HFFc6 (cell line): ENCODE measurements around the gene EML4. TPM values are rescaled to one million over a fixed set of nuclear protein-coding genes. Genes with fewer than 3 reads are reported as not detected.

Experiments used
- DNase-seq: peaks from one replicate; pipeline ENCODE4 v3.0.0-alpha.2; 2018
- H3K27ac Mint-ChIP-seq: 2 replicates; pipeline ENCODE4 v1.8.0; 2020; ENCODE audit warnings: mild to moderate bottlenecking, mixed read lengths
- H3K27me3 Mint-ChIP-seq: 2 replicates; pipeline ENCODE4 v1.8.0; 2021; ENCODE audit warnings: mild to moderate bottlenecking, moderate library complexity, mixed read lengths; ENCODE audit not compliant: insufficient read depth
- H3K36me3 Mint-ChIP-seq: 2 replicates; pipeline ENCODE4 v1.8.0; 2021; ENCODE audit warnings: low read depth, mixed read lengths
- H3K4me1 Mint-ChIP-seq: 2 replicates; pipeline ENCODE4 v1.8.0; 2020; ENCODE audit warnings: low read depth, mixed read lengths
- H3K4me3 Mint-ChIP-seq: 2 replicates; pipeline ENCODE4 v1.8.0; 2020; ENCODE audit warnings: mild to moderate bottlenecking, moderate library complexity, mixed read lengths
- H3K9me3 Mint-ChIP-seq: 2 replicates; pipeline ENCODE4 v1.8.0; 2020; ENCODE audit warnings: mild to moderate bottlenecking, mixed read lengths
- total RNA-seq, 6 experiments: library from RNA; stranded (reverse); fragmentation: NEBNext Ultra II Directional; extraction: Animal tissue kit (Norgen Biotek cat#: 25700); gene quantifications; 2 replicates in 1 of 6; 3 replicates in 5 of 6; pipeline ENCODE4 v1.2.3, GENCODE V29; 2021
- TF ChIP-seq, protein P1 (sequence below): fragments of 200-600 bp; sonication (generic); IDR thresholded peaks from 2 replicates; pipeline ENCODE4 v1.5.0; 2021; ENCODE audit warnings: antibody characterized with exemption, mild to moderate bottlenecking

Gene EML4
- total RNA-seq, 6 experiments from 2014 or later: 31.7 to 35.8 (median 33.6) TPM

DNA sequence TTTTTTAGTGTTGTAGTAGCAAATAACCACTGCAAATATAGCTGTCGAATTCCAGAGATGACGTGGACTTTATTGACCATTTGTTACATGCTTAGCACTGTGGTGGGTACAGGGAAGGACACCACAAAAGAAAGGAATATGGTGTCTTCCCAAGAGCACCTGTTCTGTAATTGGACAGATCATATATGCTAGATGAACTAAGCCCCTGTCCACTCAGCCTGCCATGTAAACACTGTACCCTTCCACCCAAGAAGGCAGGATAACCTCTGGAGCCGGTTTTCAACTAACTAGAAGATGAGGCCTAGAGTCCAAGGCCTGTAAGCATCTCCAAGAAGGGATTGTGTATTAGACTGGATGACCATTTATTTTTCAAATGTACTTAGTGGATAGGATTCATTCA, 147.8 kb downstream of the EML4 start:
- peaks cover 37% of the 10 kb centered on the region for H3K36me3 Mint-ChIP-seq

DNA sequence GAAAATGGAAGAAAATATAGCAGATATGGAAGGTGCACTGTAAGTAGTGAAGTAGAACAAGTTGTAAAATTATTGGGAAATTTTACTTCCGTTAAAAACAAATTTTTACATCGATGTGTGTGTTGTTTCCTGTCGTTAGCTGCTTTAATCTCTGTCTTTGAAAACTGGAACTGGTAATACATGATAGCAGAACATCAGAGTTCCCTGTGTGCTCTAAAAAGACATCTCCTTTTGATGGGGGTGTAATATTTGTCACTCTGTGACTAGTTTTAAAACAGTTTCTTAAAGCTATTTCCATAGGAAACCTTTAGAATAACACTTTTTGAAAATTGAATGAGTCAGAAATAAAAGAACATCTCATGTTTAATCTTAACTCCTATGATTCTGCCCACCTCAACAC, 148.3 kb downstream of the EML4 start:
- Mint-ChIP-seq H3K4me1 (peaks cover 26% of the 10 kb centered on the region), H3K27me3 (no peaks in the 10 kb centered on the region), H3K9me3 (no peaks in the 10 kb centered on the region), H3K4me3 (no peak overlapping the region), H3K36me3 (peaks cover 37% of the 10 kb centered on the region), H3K27ac (no peak overlapping the region; the same call in 1 of the 2 replicates)
- TF ChIP-seq, protein P1, sequence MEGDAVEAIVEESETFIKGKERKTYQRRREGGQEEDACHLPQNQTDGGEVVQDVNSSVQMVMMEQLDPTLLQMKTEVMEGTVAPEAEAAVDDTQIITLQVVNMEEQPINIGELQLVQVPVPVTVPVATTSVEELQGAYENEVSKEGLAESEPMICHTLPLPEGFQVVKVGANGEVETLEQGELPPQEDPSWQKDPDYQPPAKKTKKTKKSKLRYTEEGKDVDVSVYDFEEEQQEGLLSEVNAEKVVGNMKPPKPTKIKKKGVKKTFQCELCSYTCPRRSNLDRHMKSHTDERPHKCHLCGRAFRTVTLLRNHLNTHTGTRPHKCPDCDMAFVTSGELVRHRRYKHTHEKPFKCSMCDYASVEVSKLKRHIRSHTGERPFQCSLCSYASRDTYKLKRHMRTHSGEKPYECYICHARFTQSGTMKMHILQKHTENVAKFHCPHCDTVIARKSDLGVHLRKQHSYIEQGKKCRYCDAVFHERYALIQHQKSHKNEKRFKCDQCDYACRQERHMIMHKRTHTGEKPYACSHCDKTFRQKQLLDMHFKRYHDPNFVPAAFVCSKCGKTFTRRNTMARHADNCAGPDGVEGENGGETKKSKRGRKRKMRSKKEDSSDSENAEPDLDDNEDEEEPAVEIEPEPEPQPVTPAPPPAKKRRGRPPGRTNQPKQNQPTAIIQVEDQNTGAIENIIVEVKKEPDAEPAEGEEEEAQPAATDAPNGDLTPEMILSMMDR: no peak
- DNase-seq: no peak

More for the DNA sequence above, 147.8 kb downstream of the EML4 start:
- TF ChIP-seq, protein P1: no peak
- no peak for DNase-seq
- Mint-ChIP-seq H3K27ac (peak overlapping the region; percentile 26; the same call in 1 of the 2 replicates), H3K4me1 (peaks cover 26% of the 10 kb centered on the region), H3K9me3 (no peaks in the 10 kb centered on the region), H3K27me3 (no peaks in the 10 kb centered on the region), H3K4me3 (no peak overlapping the region)

DNA sequence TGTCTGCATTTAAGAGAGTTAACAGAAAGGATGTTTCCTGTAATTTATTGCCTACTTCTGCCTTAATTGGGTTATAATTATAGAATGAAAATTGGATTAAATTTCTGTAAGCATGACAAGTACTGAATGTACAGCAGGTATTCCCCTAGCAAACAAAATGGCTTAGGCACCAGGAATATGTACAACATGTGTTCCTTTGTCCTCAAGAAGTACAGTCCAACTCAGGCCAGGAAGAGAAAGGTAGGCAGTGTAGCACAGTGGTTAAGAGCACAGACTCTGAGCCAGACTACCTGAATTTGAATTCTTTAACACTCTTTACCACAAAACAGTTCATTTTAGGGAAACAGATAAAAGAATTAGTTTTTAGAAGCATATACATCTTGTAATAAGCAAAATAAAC, 148.8 kb downstream of the EML4 start:
- no peak for DNase-seq
- H3K4me3 Mint-ChIP-seq: no peak overlapping the region
- H3K27me3 Mint-ChIP-seq: no peaks in the 10 kb centered on the region
- TF ChIP-seq, protein P1: no peak
- peaks cover 26% of the 10 kb centered on the region for H3K4me1 Mint-ChIP-seq
- peak overlapping the region; percentile 42; the same call in 1 of the 2 replicates for H3K27ac Mint-ChIP-seq
- H3K9me3 Mint-ChIP-seq: no peaks in the 10 kb centered on the region
- H3K36me3 Mint-ChIP-seq: peaks cover 37% of the 10 kb centered on the region

DNA sequence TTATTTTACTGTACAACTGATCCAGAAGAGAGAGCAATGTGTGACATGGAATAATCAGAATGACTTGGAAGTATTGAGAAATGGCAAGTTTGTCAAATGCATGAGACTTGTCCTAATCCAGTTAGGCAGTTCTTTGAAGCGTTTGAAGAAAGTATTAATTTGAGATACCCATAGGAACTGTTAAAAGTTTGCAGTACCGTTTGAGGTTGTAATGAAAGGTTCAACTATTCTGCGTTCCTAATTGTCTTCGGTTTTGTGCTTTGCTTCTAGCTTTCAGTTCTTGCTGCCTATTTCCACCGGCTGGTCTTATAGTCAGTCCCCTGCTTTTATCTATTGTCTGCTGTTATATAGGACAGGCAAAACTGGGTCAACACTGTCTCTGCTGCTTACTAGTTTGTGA, 150.1 kb downstream of the EML4 start:
- Mint-ChIP-seq H3K9me3 (no peaks in the 10 kb centered on the region), H3K4me1 (peaks cover 23% of the 10 kb centered on the region), H3K27me3 (no peaks in the 10 kb centered on the region), H3K27ac (no peak overlapping the region), H3K36me3 (peaks cover 35% of the 10 kb centered on the region), H3K4me3 (no peak overlapping the region)
- no peak for DNase-seq
- TF ChIP-seq, protein P1: no peak

DNA sequence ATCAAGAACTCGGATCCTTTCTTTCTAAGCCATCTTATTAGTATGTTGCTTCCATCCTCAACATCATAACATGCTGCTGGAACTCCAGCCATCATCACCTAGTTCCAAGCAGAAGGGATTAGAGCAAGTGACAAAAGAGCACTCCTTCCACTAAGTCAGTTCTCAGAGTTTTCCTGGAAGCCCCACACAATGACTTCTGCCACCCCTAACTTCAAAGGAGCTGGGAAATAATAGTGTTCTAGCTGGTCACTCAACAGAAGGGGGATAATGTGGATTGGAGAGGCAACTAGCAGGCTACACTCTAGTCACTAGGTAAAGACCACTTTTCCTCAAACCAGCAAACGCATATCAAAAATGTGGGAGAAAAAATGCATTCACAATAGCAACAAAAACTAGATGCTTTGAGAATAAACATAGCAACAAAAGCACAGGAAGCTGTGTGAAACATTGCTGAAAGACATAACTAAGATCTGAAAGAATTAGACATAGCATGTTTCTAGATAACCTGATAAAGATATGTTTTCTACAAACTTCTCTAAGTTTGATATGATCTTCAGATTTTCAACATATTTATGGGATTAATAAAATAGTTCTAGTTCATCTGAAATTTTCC, 152.4 kb downstream of the EML4 start:
- H3K27ac Mint-ChIP-seq: no peak overlapping the region
- DNase-seq: no peak
- peaks cover 28% of the 10 kb centered on the region for H3K36me3 Mint-ChIP-seq
- H3K4me3 Mint-ChIP-seq: no peak overlapping the region
- TF ChIP-seq, protein P1: no peak
- H3K9me3 Mint-ChIP-seq: no peaks in the 10 kb centered on the region
- no peaks in the 10 kb centered on the region for H3K27me3 Mint-ChIP-seq
- peaks cover under 1% of the 10 kb centered on the region; the same call in 1 of the 2 replicates for H3K4me1 Mint-ChIP-seq
